Endothelial cell of umbilical vein (primary cell): ENCODE measurements around the gene MAGI1. TPM values are rescaled to one million over a fixed set of nuclear protein-coding genes. Genes with fewer than 3 reads are reported as not detected.

ENCODE experiments used
- BruUV-seq: library from RNA; stranded (reverse); fragments of 400-500 nt; replicated peaks from 2 replicates; lab custom pipeline; 2021; lab: Mats Ljungman, UMichigan
- CTCF ChIA-PET: fragments of 300-600, 350-600 bp; sonication (Branson Sonifier 250); formaldehyde crosslinking; loops from one replicate; lab custom pipeline; 2021; ENCODE audit warnings: antibody characterized with exemption, inconsistent platforms; lab: Charles Lee
- POLR2A ChIA-PET: fragments of 300-600, 350-600 bp; sonication (Branson Sonifier 250); formaldehyde crosslinking; loops from one replicate; lab custom pipeline; 2021; ENCODE audit warnings: antibody characterized with exemption, inconsistent platforms; lab: Charles Lee
- DNase-seq: peaks from one replicate; pipeline ENCODE4 v3.0.0-alpha.2; 2011; ENCODE audit warnings: low read depth, low spot score
- FAIRE-seq: peaks from 2 replicates; lab custom pipeline; 2011; peaks lifted over from hg19 to GRCh38; lab: Jason Lieb, UNC
- H2AFZ ChIP-seq: 2 replicates; pipeline ENCODE4 v1.6.0; 2012; ENCODE audit warnings: low read depth, low read length, control low read depth, inconsistent platforms
- H3K27ac ChIP-seq: 2 replicates; pipeline ENCODE4 v1.5.1; 2011; ENCODE audit warnings: low read depth, mild to moderate bottlenecking, control low read depth, low read length, moderate library complexity; ENCODE audit not compliant: insufficient read depth
- H3K27me3 ChIP-seq, 2 experiments: 2 replicates each; pipeline versions ENCODE4 v1.6.0 to v1.6.1; 2011; ENCODE audit warnings: low read length in 2 of 2, mixed read lengths in 1 of 2; ENCODE audit not compliant: control insufficient read depth in 2 of 2, insufficient read depth in 2 of 2
- H3K36me3 ChIP-seq, 2 experiments: 2 replicates in 1 of 2; 3 replicates in 1 of 2; pipeline ENCODE4 v1.5.1; 2011; ENCODE audit warnings: low read length in 2 of 2, mild to moderate bottlenecking in 1 of 2, moderate library complexity in 1 of 2; ENCODE audit not compliant: control insufficient read depth in 2 of 2, insufficient read depth in 2 of 2; ENCODE audit errors: extremely low read depth in 1 of 2
- H3K4me1 ChIP-seq: 3 replicates; pipeline ENCODE4 v1.5.1; 2011; ENCODE audit warnings: mild to moderate bottlenecking, low read length; ENCODE audit not compliant: control insufficient read depth, insufficient read depth; ENCODE audit errors: extremely low read depth
- H3K4me2 ChIP-seq: 2 replicates; pipeline ENCODE4 v1.6.1; 2011; ENCODE audit warnings: low read length, control low read depth, mixed read lengths; ENCODE audit not compliant: insufficient read depth
- H3K4me3 ChIP-seq, 3 experiments: fragments of 200-600 bp in 1 of 3; sonication (generic), shearing (Covaris generic) in 1 of 3; replicated peaks in 1 of 3; 2 replicates each; pipeline ENCODE4 v1.5.1; 2011 to 2016; ENCODE audit warnings: control low read depth in 3 of 3, low read length in 3 of 3, mild to moderate bottlenecking in 2 of 3, inconsistent platforms in 1 of 3, low read depth in 1 of 3, moderate library complexity in 1 of 3; ENCODE audit not compliant: insufficient read depth in 1 of 3
- H3K79me2 ChIP-seq: 2 replicates; pipeline ENCODE4 v1.6.0; 2012; ENCODE audit warnings: low read length, inconsistent platforms; ENCODE audit not compliant: control insufficient read depth, insufficient read depth
- H3K9ac ChIP-seq: replicated peaks from 2 replicates; pipeline ENCODE3; 2011; ENCODE audit warnings: low read length, control low read depth; ENCODE audit not compliant: insufficient read depth; ENCODE audit errors: extremely low read depth
- H3K9me1 ChIP-seq: replicated peaks from 3 replicates; pipeline ENCODE4 v1.6.0; 2011; ENCODE audit warnings: mild to moderate bottlenecking, low read length; ENCODE audit not compliant: control insufficient read depth, insufficient read depth; ENCODE audit errors: extremely low read depth
- H3K9me3 ChIP-seq: replicated peaks from 2 replicates; pipeline ENCODE4 v1.5.1; 2012; ENCODE audit warnings: low read length, inconsistent platforms; ENCODE audit not compliant: control insufficient read depth, insufficient read depth
- H4K20me1 ChIP-seq: replicated peaks from 2 replicates; pipeline ENCODE3; 2011; ENCODE audit warnings: mild to moderate bottlenecking, low read length; ENCODE audit not compliant: control insufficient read depth, insufficient read depth; ENCODE audit errors: extremely low read depth
- EZH2 ChIP-seq: IDR thresholded peaks from 2 replicates; pipeline ENCODE4 v1.6.1; 2012; ENCODE audit warnings: borderline replicate concordance, low read depth, mild to moderate bottlenecking, moderate library complexity, low read length, inconsistent platforms; ENCODE audit not compliant: severe bottlenecking
- FOS ChIP-seq: IDR thresholded peaks from 2 replicates; pipeline ENCODE4 v1.6.1; 2011; ENCODE audit warnings: mild to moderate bottlenecking, low read length, moderate library complexity, borderline replicate concordance; ENCODE audit not compliant: insufficient read depth
- POLR2AphosphoS5 ChIP-seq: IDR thresholded peaks from 2 replicates; pipeline ENCODE4 v1.6.1; 2012; ENCODE audit warnings: low read depth, mild to moderate bottlenecking, control low read depth, low read length, moderate library complexity; ENCODE audit not compliant: insufficient read depth
- dilution Hi-C: fragments of 300-500 bp; cut with MboI; formaldehyde crosslinking; loops from one replicate; pipeline ENCODE4 v1.15.0; 2019; ENCODE audit warnings: low sequenced_read_pairs; ENCODE audit not compliant: extremely low pct_ligation_motif_present
- intact Hi-C: fragments of 100-400 bp; cut with micrococcal nuclease; formaldehyde crosslinking; loops from one replicate; pipeline ENCODE4 v1.10.0; 2022
- polyA plus RNA-seq, 4 experiments: library from polyadenylated mRNA; depleted of rRNA in 3 of 4; stranded (reverse) in 3 of 4; unstranded in 1 of 4; fragments of >200 nt; gene quantifications; 2 replicates each; pipeline versions ENCODE4 v1.2.1 to v1.2.3, GENCODE V29; 2011 to 2012; ENCODE audit warnings: missing spikeins in 1 of 4
- total RNA-seq: library from RNA; stranded (reverse); gene quantifications from 2 replicates; pipeline ENCODE4 v1.2.3, GENCODE V29; 2021
- TF ChIP-seq, protein P1 (sequence below), 2 donors: IDR thresholded peaks; 1 replicate in 1 of 2; 2 replicates in 1 of 2; pipeline ENCODE4 v1.5.1; 2011; ENCODE audit warnings: low read length in 2 of 2, mild to moderate bottlenecking in 2 of 2, moderate library complexity in 2 of 2, control low read depth in 1 of 2, inconsistent platforms in 1 of 2, low read depth in 1 of 2; ENCODE audit not compliant: insufficient read depth in 1 of 2; ENCODE audit errors: extremely low read depth in 1 of 2
- TF ChIP-seq, protein P2 (sequence below): IDR thresholded peaks from 2 replicates; pipeline ENCODE4 v1.6.1; 2011; ENCODE audit not compliant: insufficient read depth, insufficient read length

MAGI1 gene
- total and polyA plus RNA-seq, 2 donors (not counting 3 experiments of a cell fraction or from before 2014, with no cell fraction given): 10.1 to 47.9 TPM

DNA sequence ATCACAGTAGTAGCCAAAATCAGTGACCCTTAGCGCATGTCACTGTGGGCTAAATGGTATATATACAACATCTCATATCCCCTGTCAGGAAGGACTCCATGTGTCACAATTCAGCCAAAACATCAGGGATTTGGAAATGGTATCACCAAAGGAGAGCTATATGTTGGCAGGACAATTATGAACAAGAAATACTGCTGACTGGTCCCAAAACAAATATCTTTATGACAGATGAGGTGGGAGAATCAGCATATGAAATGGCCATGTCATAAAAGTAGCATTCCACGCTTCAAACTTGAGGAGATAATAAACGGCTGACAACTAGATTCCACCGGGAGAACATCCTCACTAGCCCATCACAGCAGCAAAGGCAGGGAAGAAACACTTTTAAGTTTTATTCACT lies 158.4 kb downstream of the MAGI1 start:
- DNase-seq (no peak), FAIRE-seq (no peak)
- H3K79me2 ChIP-seq: no peaks in the 10 kb centered on the region
- no peak overlapping the region for H3K4me3 ChIP-seq
- H3K27me3 ChIP-seq: no peaks in the 10 kb centered on the region
- no peak for TF ChIP-seq EZH2
- no peak for TF ChIP-seq POLR2AphosphoS5
- TF ChIP-seq, protein P1, sequence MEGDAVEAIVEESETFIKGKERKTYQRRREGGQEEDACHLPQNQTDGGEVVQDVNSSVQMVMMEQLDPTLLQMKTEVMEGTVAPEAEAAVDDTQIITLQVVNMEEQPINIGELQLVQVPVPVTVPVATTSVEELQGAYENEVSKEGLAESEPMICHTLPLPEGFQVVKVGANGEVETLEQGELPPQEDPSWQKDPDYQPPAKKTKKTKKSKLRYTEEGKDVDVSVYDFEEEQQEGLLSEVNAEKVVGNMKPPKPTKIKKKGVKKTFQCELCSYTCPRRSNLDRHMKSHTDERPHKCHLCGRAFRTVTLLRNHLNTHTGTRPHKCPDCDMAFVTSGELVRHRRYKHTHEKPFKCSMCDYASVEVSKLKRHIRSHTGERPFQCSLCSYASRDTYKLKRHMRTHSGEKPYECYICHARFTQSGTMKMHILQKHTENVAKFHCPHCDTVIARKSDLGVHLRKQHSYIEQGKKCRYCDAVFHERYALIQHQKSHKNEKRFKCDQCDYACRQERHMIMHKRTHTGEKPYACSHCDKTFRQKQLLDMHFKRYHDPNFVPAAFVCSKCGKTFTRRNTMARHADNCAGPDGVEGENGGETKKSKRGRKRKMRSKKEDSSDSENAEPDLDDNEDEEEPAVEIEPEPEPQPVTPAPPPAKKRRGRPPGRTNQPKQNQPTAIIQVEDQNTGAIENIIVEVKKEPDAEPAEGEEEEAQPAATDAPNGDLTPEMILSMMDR (IDR thresholded peaks at IDR 0.05; ENCODE audit: extremely low read depth in 1 of 2, insufficient read depth in 1 of 2, low read depth in 1 of 2, low read length in 2 of 2): no peak
- TF ChIP-seq FOS: no peak
- TF ChIP-seq, protein P2, sequence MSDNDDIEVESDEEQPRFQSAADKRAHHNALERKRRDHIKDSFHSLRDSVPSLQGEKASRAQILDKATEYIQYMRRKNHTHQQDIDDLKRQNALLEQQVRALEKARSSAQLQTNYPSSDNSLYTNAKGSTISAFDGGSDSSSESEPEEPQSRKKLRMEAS: no peak
- dilution Hi-C loops: no loop called here
- H3K4me2 ChIP-seq: no peak overlapping the region
- H3K9ac ChIP-seq: no peak overlapping the region
- H3K9me3 ChIP-seq: no peaks in the 10 kb centered on the region
- ChIA-PET POLR2A (no interaction called here), CTCF (no interaction called here)
- H3K36me3 ChIP-seq: no peaks in the 10 kb centered on the region
- intact Hi-C loops: loop anchor here (5.0 kb wide), 1 partner anchor 157 kb away; the partner anchor contains the start of gene MAGI1
- H3K27ac ChIP-seq: no peak overlapping the region
- peaks cover 9% of the 10 kb centered on the region for H4K20me1 ChIP-seq
- no peaks in the 10 kb centered on the region for H3K9me1 ChIP-seq
- H3K4me1 ChIP-seq: peaks cover 15% of the 10 kb centered on the region
- H2AFZ ChIP-seq: no peak overlapping the region
- BruUV-seq: no TSS peak
